Limb (tissue), 2 donors: ENCODE data around the gene DGLUCY.
"Not testable (repeated sequence)": the region's sequence is repeated elsewhere in the genome, so short reads cannot be mapped to it uniquely, and the experiment has no call there.

Source experiments
- DNase-seq, 2 donors: peaks; one replicate each; pipeline ENCODE4 v3.0.0-alpha.2; 2016; ENCODE audit errors: extremely low spot score in 2 of 2

Gene DGLUCY

DNA sequence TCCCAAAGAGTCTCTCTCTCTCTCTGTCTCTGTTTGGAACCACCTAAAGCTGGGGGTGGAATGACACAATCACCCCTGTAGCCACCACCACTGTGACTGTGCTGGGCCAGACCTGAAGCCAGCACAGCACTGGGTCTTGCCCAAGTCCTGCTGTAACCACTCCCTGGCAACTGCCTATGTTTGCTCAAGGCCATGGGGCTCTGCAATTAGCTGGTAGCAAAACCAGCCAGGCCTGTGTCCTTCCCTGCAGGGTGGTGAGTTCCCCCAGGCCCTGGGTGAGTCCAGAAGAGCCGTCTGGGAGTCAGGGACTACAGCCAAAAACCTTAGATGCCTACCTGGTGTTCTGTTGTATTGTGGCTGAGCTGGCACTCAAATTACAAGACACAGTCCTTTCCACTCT, 50.8 kb downstream of the DGLUCY start:
- DNase-seq = no peak

DNA sequence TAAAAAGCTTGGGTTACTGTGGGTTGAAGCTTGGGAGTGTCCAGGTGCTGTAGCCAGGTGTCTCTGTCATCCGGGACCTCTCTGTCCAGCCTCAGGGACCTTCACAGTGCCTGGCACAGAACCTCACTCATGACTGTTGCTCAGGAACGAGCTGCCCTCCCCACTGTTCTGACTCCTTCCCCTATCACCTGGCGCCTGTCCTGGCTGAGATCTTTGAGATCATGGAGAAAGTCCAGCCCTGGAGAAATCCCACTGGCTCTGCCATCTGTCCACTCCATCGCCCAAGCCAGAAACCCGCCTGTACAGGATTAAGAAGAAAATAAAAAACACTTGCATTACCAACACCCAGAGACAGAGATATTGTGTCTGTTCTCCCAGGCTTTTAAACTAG, 53.5 kb downstream of the DGLUCY start:
- DNase-seq = no peak

DNA sequence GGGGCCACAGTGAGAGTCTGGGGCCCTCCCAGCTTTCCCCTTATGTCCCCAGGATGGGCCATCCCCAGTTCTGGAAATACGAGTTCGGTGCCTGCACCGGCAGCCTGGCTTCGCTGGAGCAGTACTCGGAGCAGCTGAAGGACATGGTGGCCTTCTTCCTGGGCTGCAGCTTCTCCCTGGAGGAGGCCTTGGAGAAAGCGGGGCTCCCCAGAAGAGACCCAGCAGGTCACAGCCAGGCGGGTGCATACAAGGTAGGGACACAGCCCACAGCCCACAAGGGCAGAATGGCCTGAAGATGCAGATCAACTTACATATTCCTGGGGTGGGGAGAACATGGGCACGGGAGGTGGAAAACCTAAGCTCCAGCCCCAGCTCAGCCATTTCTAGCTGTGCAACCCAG, 56.1 kb downstream of the DGLUCY start:
- no peak for DNase-seq

DNA sequence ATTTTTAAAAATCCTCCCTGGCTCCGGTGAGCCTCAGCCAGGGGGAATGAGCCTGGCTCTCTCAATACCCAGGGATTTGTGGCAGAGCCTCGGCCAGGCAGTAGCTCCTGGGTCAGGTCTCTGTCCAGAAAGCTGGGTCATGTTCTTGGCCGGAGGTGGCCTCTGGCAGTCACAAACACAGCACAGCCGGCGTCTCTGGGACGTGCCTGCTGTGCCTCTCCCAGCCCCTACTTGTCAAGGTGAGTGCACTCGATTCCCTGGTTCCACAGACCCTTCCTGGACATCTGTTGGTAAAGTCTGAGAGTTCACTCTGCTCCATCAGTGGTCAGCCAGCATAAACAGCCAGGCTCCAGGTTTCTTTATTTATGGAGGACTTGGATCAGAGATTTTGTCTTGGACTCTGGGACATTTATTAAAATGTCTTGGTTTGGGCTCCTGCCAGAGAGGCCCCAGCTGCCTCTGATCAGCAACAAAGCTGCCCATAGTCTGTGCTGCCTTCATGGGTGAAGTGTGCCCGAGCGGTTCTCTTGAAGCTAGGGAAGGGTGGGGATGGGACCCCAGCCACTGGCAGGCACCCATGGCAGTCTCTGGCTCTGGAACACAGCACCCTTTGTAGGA, 56.7 kb downstream of the DGLUCY start:
- peak; percentile 33 to 54 for DNase-seq

DNA sequence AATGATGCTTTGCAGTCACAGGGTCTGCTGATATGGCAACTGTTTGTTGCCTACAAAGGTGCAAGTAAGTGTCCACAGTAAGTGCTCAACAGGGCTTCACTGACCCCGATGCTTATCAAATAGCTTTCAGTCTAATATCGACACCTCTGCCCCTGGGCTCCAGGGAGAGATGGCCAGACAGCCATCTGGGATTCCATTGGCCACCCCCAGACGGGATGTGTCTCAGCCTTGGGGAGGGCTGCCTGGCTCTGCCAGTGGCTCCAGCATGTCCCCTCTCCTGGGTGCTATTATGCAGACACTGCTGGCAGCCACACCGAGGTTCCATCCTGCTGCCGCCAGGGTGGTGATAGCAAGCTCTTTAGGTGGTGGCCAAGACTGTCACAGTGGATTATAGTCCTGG, 57.4 kb downstream of the DGLUCY start:
- DNase-seq = no peak

DNA sequence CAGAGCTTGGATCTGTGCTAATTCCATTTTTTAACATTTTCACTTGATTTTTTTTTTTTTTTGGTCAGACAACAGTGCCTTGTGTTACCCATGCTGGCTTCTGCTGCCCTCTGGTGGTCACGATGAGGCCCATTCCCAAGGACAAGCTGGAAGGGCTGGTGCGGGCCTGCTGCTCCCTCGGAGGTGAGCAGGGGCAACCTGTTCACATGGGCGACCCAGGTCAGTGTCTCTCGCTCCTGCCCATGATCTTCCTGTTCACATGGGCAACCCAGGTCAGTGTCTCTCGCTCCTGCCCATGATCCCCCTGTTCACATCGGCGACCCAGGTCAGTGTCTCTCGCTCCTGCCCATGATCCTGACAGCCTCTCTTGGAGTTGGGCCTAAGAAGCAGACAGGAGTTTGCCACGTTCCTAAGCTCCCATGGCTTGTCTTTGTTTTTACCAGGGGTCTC, 59.4 kb downstream of the DGLUCY start:
- peak; percentile 76 to 86 for DNase-seq

DNA sequence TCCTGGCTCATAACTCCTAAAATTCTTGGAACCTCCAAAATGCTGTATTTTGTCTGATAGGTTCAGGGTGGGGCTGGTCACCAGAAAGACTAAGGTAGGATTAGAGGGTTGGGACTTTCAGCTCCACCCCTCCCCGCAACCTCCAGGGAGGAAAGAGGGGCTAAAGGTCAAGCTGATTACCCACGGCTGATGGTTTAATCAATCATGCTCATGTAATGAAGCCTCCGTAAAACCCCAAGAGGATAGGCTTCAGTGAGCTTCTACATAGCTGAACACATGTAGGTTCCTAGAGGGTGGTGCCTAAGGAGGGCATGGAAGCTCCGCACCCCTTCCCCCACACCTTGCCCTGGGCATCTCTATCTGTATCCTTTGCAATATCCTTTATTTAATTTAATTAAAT, 60.0 kb downstream of the DGLUCY start:
- no peak for DNase-seq

DNA sequence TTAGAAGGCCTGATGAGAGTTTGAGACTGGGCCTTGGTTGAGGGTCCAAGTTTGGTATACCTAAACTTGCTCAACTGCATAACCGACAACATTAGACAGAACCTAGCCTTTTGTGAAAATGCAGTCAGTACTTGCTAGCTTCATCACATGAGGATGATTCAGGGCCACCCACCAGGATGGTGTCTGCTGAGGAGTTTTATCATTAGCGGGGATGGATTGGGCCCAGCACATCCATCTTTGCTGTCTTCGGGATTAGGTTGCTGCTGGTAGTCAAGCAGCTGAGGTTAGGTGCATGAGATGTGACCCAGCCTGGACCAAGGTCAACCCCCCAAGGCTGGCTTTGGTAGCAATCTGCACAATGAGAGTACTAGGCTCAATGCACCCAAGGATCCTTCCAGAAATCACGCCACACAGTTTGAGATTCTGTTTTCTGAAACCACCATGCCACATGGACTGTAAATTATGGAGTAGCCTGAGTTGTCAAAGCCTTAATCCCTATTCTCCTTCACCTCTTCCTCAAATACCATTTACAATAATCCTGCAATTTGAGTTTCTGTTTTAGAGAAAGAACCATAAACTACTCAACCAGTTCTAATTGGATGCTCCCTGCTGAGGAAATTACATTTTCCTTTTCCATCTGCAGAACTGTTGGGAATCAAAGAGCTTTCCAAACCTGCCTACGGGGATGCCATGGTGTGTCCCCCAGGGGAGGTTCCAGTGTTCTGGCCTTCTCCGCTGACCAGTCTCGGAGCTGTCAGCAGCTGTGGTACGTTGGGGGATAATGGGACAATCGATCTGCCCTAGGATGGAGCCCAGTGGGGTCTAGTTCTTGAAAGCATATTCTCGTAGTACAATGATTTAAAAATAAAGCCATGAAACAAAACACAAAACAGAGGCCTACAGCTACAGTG, 61.7 kb downstream of the DGLUCY start:
- DNase-seq = no peak

DNA sequence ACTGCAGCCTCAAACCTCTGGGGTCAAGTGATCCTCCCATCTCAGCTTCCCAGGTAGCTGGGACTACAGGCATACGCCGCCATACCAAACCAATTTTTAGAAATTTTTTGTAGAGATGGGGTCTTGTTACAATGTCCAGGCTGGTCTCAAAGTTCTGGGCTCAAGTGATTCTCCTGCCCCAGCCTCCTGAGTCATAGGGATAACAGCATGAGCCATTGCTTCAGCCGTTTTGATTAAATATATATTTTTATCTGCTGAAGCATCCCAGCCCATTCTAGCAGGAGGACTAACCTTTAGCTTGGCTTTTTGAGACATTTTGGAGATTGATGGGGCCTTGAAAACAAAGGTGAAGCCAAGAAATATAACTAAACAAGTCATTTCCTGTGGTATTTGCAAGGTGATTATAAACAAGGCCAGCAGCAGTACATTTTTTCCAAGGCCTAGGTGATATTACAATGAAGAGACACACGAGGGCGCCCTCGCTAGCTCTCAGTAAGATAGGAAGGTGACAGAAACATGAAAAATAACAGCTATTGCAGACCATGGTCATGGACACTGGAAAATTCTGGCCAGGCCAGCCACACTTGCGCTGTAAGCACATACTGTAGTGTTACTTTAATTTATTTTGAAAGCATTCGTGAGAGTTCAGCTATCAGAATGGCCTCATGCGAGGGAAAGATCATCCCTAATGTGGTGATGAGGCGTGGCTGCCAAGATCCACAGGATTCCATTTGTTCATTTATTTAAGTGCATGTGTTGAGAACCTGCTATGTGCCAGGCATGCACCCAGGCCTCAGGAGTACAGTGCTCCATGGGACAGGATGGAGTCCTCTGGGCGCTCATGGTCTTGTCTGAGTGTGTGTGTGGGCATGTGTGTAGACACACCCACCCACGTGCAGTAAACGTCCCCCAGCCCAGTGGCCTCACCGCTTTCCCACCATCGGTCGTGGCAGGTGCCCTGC, 63.5 kb downstream of the DGLUCY start:
- peak; percentile 54 to 66 for DNase-seq

DNA sequence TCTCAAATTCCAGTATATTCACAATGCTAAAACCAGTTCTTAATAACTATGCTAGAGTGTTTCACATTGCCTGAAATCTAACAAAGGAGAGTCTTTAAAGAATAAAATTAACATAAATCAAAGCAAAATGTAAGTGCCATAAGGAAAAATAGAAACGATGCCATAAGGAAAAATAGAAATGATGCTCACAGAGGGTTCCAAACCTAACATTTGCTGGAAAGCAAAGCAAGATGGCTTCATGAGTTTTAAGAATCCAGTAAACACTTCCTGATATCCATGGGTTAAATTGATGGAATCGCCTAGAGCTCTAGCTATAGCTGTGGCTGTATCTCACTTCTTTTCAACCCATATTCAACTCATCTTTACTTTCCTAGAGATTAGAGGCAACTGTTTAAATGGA, 66.7 kb downstream of the DGLUCY start:
- DNase-seq = no peak

DNA sequence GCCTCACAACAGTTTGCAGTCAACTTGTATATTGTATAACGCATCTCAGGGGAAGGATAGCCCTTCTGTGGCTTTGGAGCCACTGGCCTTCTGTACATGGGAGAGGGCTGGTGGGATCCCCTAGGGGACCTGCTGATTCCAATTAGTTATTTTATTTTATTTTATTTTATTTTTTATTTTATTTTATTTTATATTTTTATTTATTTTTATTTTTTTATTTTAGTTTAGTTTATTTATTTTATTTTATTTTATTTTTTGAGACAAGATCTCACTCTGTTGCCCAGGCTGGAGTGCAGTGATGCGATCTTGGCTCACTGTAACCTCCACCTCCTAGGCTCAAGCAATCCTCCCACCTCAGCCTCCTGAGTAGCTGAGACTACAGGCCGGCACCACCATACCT, 68.9 kb downstream of the DGLUCY start:
- not testable (repeated sequence) for DNase-seq

DNA sequence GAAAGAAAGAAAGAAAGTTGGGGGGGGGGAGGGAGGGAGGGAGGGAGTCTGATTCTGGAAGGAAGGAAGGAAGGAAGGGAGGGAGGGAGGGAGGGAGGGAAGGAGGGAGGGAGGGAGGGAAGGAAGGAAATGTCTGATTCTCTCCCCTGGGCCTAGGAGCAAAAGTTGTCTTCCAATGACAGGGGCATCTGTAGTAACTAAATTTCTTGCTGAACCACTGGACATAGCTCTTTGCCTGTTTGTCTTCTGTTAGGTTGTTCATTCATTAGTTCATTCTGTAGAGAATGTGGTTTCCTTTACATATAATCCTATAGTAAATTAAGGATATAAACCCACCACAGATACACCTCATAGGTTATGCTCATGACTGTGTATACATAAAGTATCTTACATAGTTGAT, 70.7 kb downstream of the DGLUCY start:
- DNase-seq = no peak

DNA sequence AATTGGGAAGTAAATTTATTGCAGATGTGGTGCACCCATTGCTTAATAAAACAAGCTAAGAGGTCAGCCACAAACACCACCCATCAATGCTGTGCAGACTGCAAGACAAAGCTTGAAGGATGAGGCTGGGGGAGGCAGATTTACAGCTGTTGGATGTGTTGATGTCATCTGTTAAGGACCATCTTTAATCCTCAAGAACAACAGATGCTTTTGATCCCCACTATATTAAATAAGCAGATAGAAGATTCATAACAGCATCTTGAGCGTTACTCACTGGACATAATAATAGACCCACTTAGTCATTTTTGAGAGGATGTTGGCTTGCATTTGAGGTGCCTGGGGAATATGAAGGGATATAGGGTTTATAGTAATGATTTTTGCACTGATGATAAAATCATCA, 71.8 kb downstream of the DGLUCY start:
- no peak for DNase-seq

DNA sequence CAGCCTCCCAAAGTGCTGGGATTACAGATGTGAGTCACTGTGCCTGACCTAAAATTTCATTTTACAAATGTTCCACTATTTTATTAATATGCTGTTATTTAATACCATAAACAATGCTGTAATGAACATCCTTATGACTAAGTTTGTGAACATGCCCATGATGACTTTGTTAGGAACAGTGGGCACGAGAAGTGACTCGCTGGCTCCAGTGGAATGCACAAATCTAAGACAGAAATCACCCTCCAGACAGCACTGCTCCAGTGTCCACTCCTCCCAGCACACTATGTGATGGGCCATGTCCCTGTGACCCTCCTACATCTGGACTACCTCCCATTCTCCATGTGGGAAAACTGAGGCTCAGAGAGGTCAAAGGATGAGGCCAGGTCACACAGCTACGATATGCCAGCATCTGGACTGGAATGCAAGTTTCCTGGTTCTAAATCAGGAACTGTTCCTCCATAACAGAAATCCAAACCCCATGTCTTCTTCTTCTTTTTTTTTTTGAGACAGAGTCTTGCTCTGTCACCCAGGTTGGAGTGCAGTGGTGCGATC, 72.7 kb downstream of the DGLUCY start:
- no peak for DNase-seq

DNA sequence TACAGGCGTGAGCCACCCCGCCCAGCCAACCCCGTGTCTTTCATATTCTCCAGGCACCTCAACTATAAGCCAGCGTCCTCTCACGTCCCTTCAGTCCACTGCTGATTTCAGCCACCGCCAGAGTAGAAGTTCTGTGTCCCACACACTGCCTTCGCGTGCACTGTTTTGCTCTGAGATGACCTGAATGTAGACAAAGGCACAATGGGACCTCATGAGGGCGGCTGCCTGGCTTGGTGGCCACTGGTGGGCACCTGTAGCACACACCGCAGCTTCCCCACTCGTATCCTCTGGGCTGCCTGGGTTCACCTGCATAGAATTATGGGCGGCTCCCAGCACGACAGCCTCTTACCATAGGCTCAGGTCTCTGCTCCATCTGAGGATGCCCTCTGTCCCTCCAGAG, 73.4 kb downstream of the DGLUCY start:
- no peak for DNase-seq

DNA sequence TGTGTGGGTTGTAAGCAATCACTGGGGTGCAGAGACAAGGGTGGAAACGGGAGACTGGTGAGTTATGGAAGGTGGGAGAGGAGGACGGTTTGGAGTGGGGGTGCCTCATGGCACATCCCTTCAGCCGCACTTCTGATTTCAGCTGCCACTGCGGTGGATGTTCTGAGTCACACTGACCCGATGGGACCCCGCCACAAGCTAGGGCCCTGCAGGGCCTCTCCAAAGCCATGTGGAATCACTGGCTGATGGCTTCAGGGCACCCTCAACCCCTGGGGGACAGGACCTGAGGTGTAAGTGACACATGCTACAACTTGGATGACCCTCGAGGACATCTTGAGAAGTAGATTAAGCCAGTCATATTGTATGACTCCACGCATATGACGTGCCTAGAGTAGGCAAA, 77.0 kb downstream of the DGLUCY start:
- DNase-seq = no peak

DNA sequence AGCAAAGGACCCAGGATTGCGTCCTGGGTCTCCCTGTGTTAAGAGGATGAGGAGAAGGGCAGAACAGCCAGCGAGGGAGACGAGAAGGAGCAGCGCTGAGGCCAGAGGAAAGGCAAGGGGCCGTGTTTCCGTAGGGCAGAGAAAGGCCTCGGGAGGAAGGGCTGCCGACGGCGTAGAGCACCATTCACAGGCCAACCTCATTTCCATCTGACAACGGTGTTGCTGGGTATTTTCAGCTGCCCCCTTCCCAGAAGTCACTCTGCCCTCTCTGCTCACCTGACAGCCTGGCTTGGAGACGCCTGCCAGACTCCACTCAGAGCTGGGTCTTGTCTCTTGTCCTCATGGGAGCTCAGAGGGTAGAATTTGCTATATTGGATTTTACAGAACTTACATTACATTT, 79.2 kb downstream of the DGLUCY start:
- no peak for DNase-seq

DNA sequence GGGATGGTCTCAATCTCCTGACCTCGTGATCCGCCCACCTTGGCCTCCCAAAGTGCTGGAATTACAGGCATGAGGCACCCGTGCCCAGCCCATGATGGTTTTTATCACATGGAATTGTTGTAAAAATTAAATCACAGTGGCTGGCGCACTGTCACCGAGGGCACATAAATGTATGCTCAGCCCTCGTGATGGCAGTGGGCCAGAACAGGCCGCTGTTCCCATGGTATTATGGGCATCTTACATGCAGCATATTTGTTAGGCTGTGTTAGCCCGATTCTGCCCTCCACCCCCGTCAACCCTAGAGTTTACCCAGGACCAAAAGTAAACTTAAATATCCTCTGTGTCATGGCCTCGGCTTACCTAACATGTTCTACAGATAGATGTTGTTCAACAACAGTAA, 82.0 kb downstream of the DGLUCY start:
- no peak for DNase-seq

DNA sequence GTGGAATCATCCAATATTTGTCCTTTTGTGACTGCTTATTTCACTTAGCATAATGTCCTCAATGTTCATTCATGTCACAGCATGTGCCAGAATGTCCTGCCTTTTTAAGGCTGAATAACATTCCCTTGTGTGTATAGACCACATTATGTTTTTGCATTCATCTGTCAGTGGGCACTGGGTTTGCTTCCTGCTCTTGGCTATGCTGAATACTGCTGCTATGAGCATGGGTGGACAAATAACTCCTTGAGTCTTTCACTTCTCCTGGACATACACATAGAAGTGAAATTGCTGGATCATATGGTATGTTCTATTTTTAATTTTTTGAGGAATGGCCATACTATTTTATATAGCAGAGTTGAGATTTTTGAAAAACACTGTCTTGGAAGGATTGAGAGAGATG, 83.8 kb downstream of the DGLUCY start:
- DNase-seq = no peak

DNA sequence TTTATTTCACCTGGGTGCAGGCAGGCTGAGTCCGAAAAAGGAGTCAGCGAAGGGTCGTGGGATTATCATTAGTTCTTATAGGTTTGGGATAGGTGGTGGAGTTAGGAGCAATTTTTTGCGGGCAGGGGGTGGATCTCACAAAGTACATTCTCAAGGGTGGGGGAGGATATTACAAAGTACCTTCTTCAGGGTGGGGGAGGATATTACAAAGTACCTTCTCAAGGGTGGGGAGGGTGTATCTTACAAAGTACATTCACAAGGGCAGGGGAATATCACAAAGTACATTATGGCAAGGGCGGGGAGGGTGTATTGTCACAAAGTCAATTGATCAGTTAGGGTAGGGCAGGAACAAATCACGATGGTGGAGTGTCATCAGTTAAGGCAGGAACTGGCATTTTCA, 86.9 kb downstream of the DGLUCY start:
- DNase-seq = not testable (repeated sequence)

DNA sequence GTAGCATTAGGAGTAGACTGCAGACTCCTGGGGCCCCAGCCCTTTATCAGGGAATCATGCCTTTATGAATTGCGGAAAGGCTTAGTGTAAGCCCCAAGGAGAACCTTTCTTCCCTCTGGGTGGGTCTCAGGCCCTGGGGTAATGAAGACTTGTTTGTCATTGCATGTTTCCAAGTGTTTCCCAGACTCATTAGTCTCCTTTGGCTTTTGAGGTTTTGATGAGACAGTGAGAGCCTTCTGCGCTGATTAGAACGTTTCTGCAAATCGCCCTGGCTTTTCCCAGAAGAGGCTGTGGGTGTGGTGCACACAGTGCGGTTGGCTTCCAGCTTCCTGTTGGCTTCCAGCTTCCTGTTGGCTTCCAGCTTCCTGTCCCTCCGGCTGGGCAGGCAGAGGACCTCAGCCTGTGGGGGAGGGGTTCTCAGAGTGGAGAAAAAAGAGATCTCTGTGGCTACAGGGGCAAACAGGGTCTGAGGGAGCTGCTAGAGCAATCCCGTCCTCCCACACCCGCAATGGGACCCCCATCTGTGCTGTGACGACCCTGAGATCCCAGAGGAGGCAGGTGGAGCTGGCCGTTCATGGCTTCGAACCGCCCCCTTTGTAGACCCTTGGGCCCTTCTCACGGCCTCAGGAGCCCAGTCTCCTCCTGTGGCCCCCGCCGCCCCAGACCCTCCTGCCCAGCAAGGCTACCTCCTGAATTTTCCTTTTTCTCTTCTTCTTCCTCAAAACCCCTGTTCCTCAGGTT, 88.5 kb downstream of the DGLUCY start:
- DNase-seq = no peak
